GM12878 (cell line): ENCODE results near the gene SEM1.

Experiments used
- CHD1 ChIP-seq: IDR thresholded peaks from 2 replicates; pipeline ENCODE4 v1.6.1; 2012; ENCODE audit warnings: low read depth, low read length, improper control_type of control experiment
- CTCF ChIP-seq, 3 experiments: IDR thresholded peaks in 2 of 3; conservative IDR thresholded peaks in 1 of 3; 2 replicates each; pipeline ENCODE4 v1.5.1; 2011; ENCODE audit warnings: low read depth in 3 of 3, low read length in 3 of 3, mild to moderate bottlenecking in 3 of 3, control low read depth in 2 of 3, moderate library complexity in 2 of 3, inconsistent platforms in 1 of 3, mixed read lengths in 1 of 3; ENCODE audit not compliant: control insufficient read depth in 2 of 3, insufficient read depth in 1 of 3; ENCODE audit errors: extremely low read depth in 1 of 3
- EZH2 ChIP-seq: IDR thresholded peaks from 2 replicates; pipeline ENCODE4 v1.6.1; 2012; ENCODE audit warnings: low read depth, mild to moderate bottlenecking, control low read depth, inconsistent platforms, low read length, borderline replicate concordance; ENCODE audit not compliant: control insufficient read depth
- HCFC1 ChIP-seq: fragments of 150-350 bp; IDR thresholded peaks from 2 replicates; pipeline ENCODE4 v1.6.1; 2014; ENCODE audit warnings: low read length
- MYC ChIP-seq: IDR thresholded peaks from 2 replicates; pipeline ENCODE4 v1.6.1; 2011; ENCODE audit warnings: mild to moderate bottlenecking, low read length, moderate library complexity, inconsistent platforms; ENCODE audit not compliant: insufficient read depth, insufficient replicate concordance, insufficient read length, severe bottlenecking
- NR2C1 ChIP-seq: fragments of 450-650 bp; IDR thresholded peaks from 2 replicates; pipeline ENCODE4 v1.6.1; 2017; ENCODE audit warnings: antibody characterized with exemption, mild to moderate bottlenecking, moderate library complexity
- NR2C2 ChIP-seq: IDR thresholded peaks from 2 replicates; pipeline ENCODE4 v1.6.1; 2011; ENCODE audit warnings: borderline replicate concordance, low read depth; ENCODE audit not compliant: control insufficient read depth, insufficient read length
- RFX5 ChIP-seq: IDR thresholded peaks from 2 replicates; pipeline ENCODE4 v1.6.1; 2011; ENCODE audit warnings: low read depth, low read length, improper control_type of control experiment
- SIN3A ChIP-seq: IDR thresholded peaks from 2 replicates; pipeline ENCODE4 v1.6.1; 2012; ENCODE audit warnings: low read depth, low read length, improper control_type of control experiment
- TF ChIP-seq, protein P1 (sequence below): IDR thresholded peaks from 2 replicates; pipeline ENCODE4 v1.6.1; 2012; ENCODE audit warnings: low read length, inconsistent platforms

- TF ChIP-seq MYC (no peak), NR2C1 (no peak), EZH2 (no peak), CTCF (IDR thresholded peaks at IDR 0.05 in 2 of 3, conservative IDR thresholded peaks at IDR 0.05 in 1 of 3; ENCODE audit: control insufficient read depth in 2 of 3, extremely low read depth in 1 of 3, insufficient read depth in 1 of 3, low read depth in 3 of 3, low read length in 3 of 3) (no peak), NR2C2 (no peak), CHD1 (no peak), RFX5 (no peak), HCFC1 (no peak), SIN3A (no peak)
- TF ChIP-seq, protein P1, sequence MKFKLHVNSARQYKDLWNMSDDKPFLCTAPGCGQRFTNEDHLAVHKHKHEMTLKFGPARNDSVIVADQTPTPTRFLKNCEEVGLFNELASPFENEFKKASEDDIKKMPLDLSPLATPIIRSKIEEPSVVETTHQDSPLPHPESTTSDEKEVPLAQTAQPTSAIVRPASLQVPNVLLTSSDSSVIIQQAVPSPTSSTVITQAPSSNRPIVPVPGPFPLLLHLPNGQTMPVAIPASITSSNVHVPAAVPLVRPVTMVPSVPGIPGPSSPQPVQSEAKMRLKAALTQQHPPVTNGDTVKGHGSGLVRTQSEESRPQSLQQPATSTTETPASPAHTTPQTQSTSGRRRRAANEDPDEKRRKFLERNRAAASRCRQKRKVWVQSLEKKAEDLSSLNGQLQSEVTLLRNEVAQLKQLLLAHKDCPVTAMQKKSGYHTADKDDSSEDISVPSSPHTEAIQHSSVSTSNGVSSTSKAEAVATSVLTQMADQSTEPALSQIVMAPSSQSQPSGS = no peak
Measured at GRCh38 chr7:96739609-96740008, 30.0 kb upstream of the SEM1 start.
